Right lobe of liver (tissue), 6 donors: ENCODE results near the gene WIZ. TPM values are rescaled to one million over a fixed set of nuclear protein-coding genes. Genes with fewer than 3 reads are reported as not detected.
"Not testable (repeated sequence)": the region's sequence is repeated elsewhere in the genome, so short reads cannot be mapped to it uniquely, and the experiment has no call there.

Source experiments
- ATAC-seq, 4 donors: fragments of 200-7000 bp; cut with Tn5 transposase; one replicate each; pipeline ENCODE4 v1.9.1; 2020; ENCODE audit warnings: mild to moderate bottlenecking in 4 of 4, moderate library complexity in 4 of 4
- DNase-seq, 3 donors: peaks; one replicate each; pipeline ENCODE4 v3.0.0-alpha.2; 2020
- H3K27ac ChIP-seq, 3 donors: fragments of 200-600 bp; one replicate each; pipeline ENCODE4 v1.8.0; 2022
- H3K27me3 ChIP-seq, 2 donors: fragments of 200-600 bp; one replicate each; pipeline ENCODE4 v1.8.0; 2022
- H3K36me3 ChIP-seq, 4 donors: fragments of 200-600 bp; sonication (generic) in 1 of 4; one replicate each; pipeline versions ENCODE4 v1.5.1 to v1.8.0; 2017 to 2022; ENCODE audit warnings: control low read depth in 1 of 4
- H3K4me1 ChIP-seq, 4 donors: fragments of 200-600 bp; sonication (generic) in 1 of 4; one replicate each; pipeline versions ENCODE4 v1.5.1 to v1.8.0; 2017 to 2022; ENCODE audit warnings: control low read depth in 1 of 4
- H3K4me3 ChIP-seq, 3 donors: fragments of 200-600 bp; one replicate each; pipeline ENCODE4 v1.8.0; 2022
- H3K9me3 ChIP-seq, 4 donors: fragments of 200-600 bp; sonication (generic) in 1 of 4; one replicate each; pipeline versions ENCODE4 v1.5.1 to v1.8.0; 2017 to 2022; ENCODE audit warnings: control low read depth in 1 of 4
- CTCF ChIP-seq, 4 donors: fragments of 200-600 bp in 3 of 4; fragments of 450-650 bp in 1 of 4; IDR thresholded peaks; one replicate each; pipeline versions ENCODE4 v1.5.1 to v1.8.0; 2016 to 2022; ENCODE audit warnings: antibody characterized with exemption in 4 of 4, mild to moderate bottlenecking in 2 of 4
- POLR2A ChIP-seq: fragments of 450-650 bp; IDR thresholded peaks from one replicate; pipeline ENCODE4 v1.6.1; 2017; ENCODE audit warnings: antibody characterized with exemption, mild to moderate bottlenecking
- WGBS: methylation state at CpG from one replicate; pipeline ENCODE4 v1.1.6; 2018; ENCODE audit warnings: low coverage, low lambda C conversion rate; ENCODE audit not compliant: insufficient coverage; ENCODE audit errors: missing lambda C conversion rate; 5-methylcytosine and 5-hydroxymethylcytosine counted together
- intact Hi-C, 2 donors: fragments of 100-400 bp; cut with DNase I; formaldehyde crosslinking; loops; one replicate each; pipeline versions ENCODE4 v1.11.2 to v1.14.1; 2022
- total RNA-seq, 6 experiments: library from RNA; depleted of rRNA in 2 of 6; stranded (reverse); fragments of >200 nt in 2 of 6; fragmentation: NEBNext Ultra II Directional in 3 of 6; extraction: Animal tissue kit (Norgen Biotek cat#: 25700) in 3 of 6; gene quantifications; one replicate each; pipeline versions ENCODE4 v1.1.0 to v1.2.4, GENCODE V29; 2016 to 2023
- donor health status: DM: no; HTN: yes; CAD: no.
- donor health status: DM: no; HTN: no; CAD: no.
- donor health status: DM: no; HTN: no; CAD: no.
- donor health status: DM: no; HTN: yes; CAD: no.
- donor health status: DM: no; HTN: yes; CAD: no.

The WIZ gene
- total RNA-seq, 6 experiments from 2014 or later = 12.5 to 24.4 (median 14.6) TPM

- peaks cover 4 to 71% (median 35%) of the 10 kb centered on the region in 4 donors for H3K36me3 ChIP-seq
- no peak overlapping the region for H3K27ac ChIP-seq
- no peaks in the 10 kb centered on the region for H3K4me1 ChIP-seq
- ATAC-seq (no peak), DNase-seq (no peak)
- no peaks in the 10 kb centered on the region for H3K9me3 ChIP-seq
- WGBS = 84% methylated on average over 7 of the region's 11 CpGs
- TF ChIP-seq CTCF (IDR thresholded peaks at IDR 0.05) (no peak), POLR2A (no peak)
- no peak overlapping the region for H3K4me3 ChIP-seq
- intact Hi-C loops = no loop called here
- no peaks in the 10 kb centered on the region for H3K27me3 ChIP-seq
Observed at GRCh38 chr19:15397782-15398181, 52.0 kb downstream of the WIZ start.

GRCh38 chr19:15397236-15397635, 52.5 kb downstream of the WIZ start:
- Histone ChIP-seq H3K4me3 (no peak overlapping the region), H3K27me3 (no peaks in the 10 kb centered on the region), H3K9me3 (no peaks in the 10 kb centered on the region), H3K4me1 (no peaks in the 10 kb centered on the region), H3K27ac (no peak overlapping the region), H3K36me3 (peaks cover 4 to 71% (median 36%) of the 10 kb centered on the region in 4 donors)
- WGBS = no CpG with 5 or more reads among the region's 6 CpGs
- ATAC-seq = no peak
- TF ChIP-seq POLR2A (no peak), CTCF (IDR thresholded peaks at IDR 0.05) (no peak)
- no peak for DNase-seq
- intact Hi-C loops = no loop called here

- no peaks in the 10 kb centered on the region for H3K4me1 ChIP-seq
Observed at GRCh38 chr19:15396436-15396835, 53.3 kb downstream of the WIZ start.

GRCh38 chr19:15395251-15395650, 54.5 kb downstream of the WIZ start:
- H3K4me1 ChIP-seq, H3K4me3 ChIP-seq, intact Hi-C loops, H3K27ac ChIP-seq, H3K9me3 ChIP-seq, ATAC-seq, DNase-seq, H3K27me3 ChIP-seq: not testable (repeated sequence)
- H3K36me3 ChIP-seq = peaks cover 4 to 64% (median 36%) of the 10 kb centered on the region in 4 donors
- 94% methylated on average over 17 of the region's 17 CpGs for WGBS

More at GRCh38 chr19:15396436-15396835, 53.3 kb downstream of the WIZ start:
- intact Hi-C loops = no loop called here
- Histone ChIP-seq H3K27me3 (no peaks in the 10 kb centered on the region), H3K4me3 (no peak overlapping the region), H3K9me3 (no peaks in the 10 kb centered on the region), H3K36me3 (peaks cover 4 to 75% (median 40%) of the 10 kb centered on the region in 4 donors), H3K27ac (no peak overlapping the region)
- DNase-seq (no peak), ATAC-seq (no peak)
- 96% methylated on average over 3 of the region's 3 CpGs for WGBS
- no peak for TF ChIP-seq POLR2A

- no peak for TF ChIP-seq POLR2A
- 74% methylated on average over 5 of the region's 5 CpGs for WGBS
- no peak for DNase-seq
- Histone ChIP-seq H3K36me3 (peaks cover 4 to 64% (median 34%) of the 10 kb centered on the region in 4 donors), H3K9me3 (no peaks in the 10 kb centered on the region), H3K27ac (no peak overlapping the region), H3K4me3 (no peak overlapping the region), H3K27me3 (no peaks in the 10 kb centered on the region), H3K4me1 (no peaks in the 10 kb centered on the region)
- intact Hi-C loops = no loop called here
- no peak for ATAC-seq
Observed at GRCh38 chr19:15394426-15394825, 55.3 kb downstream of the WIZ start.

GRCh38 chr19:15393963-15394362, 55.8 kb downstream of the WIZ start:
- Histone ChIP-seq H3K36me3 (peaks cover 4 to 59% (median 30%) of the 10 kb centered on the region in 4 donors), H3K4me1 (no peaks in the 10 kb centered on the region), H3K27ac (no peak overlapping the region), H3K27me3 (no peaks in the 10 kb centered on the region), H3K4me3 (no peak overlapping the region), H3K9me3 (no peaks in the 10 kb centered on the region)
- no peak for TF ChIP-seq CTCF (IDR thresholded peaks at IDR 0.05)
- no peak for TF ChIP-seq POLR2A
- intact Hi-C loops = no loop called here
- ATAC-seq (no peak), DNase-seq (no peak)
